ENCODE measurements around the gene EXOC7. TPM values are rescaled to one million over a fixed set of nuclear protein-coding genes. Genes with fewer than 3 reads are reported as not detected.

Gene EXOC7
- total RNA-seq, 1 experiment from 2014 or later, result 126 TPM

DNA sequence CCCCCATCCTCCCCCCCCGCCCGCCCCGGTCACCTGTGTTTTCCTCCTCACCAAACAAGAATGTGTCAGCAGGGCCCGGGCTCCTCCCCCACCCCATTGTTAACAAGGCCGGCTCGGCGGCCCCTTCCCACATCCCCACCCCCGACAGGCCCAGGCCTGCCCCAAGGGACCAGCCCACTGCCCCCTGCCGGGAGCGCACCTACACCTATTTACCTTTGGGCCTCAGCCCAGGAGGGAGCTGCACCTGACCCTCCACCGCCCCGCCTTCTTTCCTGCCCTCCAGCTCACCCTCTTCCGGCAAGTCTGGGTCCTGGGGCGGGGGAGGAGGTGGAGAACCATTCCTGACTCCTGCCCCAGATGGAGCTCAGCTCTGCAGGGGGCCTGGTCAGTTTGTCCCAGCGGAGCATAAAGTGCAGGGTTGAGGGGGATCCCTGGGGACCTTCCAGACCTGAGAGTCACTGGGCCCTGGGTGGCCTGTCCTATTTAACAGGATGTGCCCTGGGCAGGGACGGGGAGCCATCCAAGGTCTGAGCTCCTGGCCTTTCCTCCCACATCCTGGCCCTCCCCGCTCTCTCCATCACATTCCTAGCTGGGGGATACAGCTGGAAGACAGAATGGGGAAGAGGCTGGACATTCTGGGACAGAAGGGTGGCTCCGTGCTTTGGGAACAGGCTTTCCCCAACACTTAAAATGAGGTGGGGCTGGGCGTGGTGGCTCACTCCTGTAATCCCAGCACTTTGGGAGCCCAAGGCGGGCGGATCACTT, 29.2 kb upstream of the EXOC7 start (continued):
- TF ChIP-seq, protein P1, sequence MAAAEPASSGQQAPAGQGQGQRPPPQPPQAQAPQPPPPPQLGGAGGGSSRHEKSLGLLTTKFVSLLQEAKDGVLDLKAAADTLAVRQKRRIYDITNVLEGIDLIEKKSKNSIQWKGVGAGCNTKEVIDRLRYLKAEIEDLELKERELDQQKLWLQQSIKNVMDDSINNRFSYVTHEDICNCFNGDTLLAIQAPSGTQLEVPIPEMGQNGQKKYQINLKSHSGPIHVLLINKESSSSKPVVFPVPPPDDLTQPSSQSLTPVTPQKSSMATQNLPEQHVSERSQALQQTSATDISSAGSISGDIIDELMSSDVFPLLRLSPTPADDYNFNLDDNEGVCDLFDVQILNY (CRISPR knock-in tag; IDR thresholded peaks at IDR 0.05), result no peak
- TF ChIP-seq, protein P2, sequence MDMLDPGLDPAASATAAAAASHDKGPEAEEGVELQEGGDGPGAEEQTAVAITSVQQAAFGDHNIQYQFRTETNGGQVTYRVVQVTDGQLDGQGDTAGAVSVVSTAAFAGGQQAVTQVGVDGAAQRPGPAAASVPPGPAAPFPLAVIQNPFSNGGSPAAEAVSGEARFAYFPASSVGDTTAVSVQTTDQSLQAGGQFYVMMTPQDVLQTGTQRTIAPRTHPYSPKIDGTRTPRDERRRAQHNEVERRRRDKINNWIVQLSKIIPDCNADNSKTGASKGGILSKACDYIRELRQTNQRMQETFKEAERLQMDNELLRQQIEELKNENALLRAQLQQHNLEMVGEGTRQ (CRISPR knock-in tag; IDR thresholded peaks at IDR 0.05), result peak; percentile 67
- no peak for TF ChIP-seq NR3C1 (CRISPR knock-in tag; conservative IDR thresholded peaks at IDR 0.05; ENCODE audit: low read depth)
- no peak for TF ChIP-seq HMGA2 (CRISPR knock-in tag; IDR thresholded peaks at IDR 0.05)
- TF ChIP-seq IRF2 (CRISPR knock-in tag; IDR thresholded peaks at IDR 0.05; ENCODE audit: borderline replicate concordance, low read depth), result no peak
- no peak for TF ChIP-seq ZNF416 (CRISPR knock-in tag; IDR thresholded peaks at IDR 0.05)
- no peak for TF ChIP-seq ZNF512 (CRISPR knock-in tag; IDR thresholded peaks at IDR 0.05; ENCODE audit: borderline replicate concordance)
- TF ChIP-seq ELF4 (CRISPR knock-in tag; IDR thresholded peaks at IDR 0.05; ENCODE audit: low read depth), result no peak
- TF ChIP-seq HMGXB4 (CRISPR knock-in tag; IDR thresholded peaks at IDR 0.05), result no peak
- TF ChIP-seq, protein P3, sequence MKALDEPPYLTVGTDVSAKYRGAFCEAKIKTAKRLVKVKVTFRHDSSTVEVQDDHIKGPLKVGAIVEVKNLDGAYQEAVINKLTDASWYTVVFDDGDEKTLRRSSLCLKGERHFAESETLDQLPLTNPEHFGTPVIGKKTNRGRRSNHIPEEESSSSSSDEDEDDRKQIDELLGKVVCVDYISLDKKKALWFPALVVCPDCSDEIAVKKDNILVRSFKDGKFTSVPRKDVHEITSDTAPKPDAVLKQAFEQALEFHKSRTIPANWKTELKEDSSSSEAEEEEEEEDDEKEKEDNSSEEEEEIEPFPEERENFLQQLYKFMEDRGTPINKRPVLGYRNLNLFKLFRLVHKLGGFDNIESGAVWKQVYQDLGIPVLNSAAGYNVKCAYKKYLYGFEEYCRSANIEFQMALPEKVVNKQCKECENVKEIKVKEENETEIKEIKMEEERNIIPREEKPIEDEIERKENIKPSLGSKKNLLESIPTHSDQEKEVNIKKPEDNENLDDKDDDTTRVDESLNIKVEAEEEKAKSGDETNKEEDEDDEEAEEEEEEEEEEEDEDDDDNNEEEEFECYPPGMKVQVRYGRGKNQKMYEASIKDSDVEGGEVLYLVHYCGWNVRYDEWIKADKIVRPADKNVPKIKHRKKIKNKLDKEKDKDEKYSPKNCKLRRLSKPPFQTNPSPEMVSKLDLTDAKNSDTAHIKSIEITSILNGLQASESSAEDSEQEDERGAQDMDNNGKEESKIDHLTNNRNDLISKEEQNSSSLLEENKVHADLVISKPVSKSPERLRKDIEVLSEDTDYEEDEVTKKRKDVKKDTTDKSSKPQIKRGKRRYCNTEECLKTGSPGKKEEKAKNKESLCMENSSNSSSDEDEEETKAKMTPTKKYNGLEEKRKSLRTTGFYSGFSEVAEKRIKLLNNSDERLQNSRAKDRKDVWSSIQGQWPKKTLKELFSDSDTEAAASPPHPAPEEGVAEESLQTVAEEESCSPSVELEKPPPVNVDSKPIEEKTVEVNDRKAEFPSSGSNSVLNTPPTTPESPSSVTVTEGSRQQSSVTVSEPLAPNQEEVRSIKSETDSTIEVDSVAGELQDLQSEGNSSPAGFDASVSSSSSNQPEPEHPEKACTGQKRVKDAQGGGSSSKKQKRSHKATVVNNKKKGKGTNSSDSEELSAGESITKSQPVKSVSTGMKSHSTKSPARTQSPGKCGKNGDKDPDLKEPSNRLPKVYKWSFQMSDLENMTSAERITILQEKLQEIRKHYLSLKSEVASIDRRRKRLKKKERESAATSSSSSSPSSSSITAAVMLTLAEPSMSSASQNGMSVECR (CRISPR knock-in tag; IDR thresholded peaks at IDR 0.05; ENCODE audit: borderline replicate concordance), result no peak
- no peak for TF ChIP-seq MYBL2 (CRISPR knock-in tag; IDR thresholded peaks at IDR 0.05)
- TF ChIP-seq ZNF219 (CRISPR knock-in tag; IDR thresholded peaks at IDR 0.05; ENCODE audit: borderline replicate concordance), result no peak
- TF ChIP-seq GTF2I (CRISPR knock-in tag; conservative IDR thresholded peaks at IDR 0.05), result no peak
- TF ChIP-seq RELA (CRISPR knock-in tag; IDR thresholded peaks at IDR 0.05; ENCODE audit: borderline replicate concordance), result no peak
- TF ChIP-seq CREM (CRISPR knock-in tag; IDR thresholded peaks at IDR 0.05), result 0 out of 2 replicates have a peak, but pooled peaks have one; percentile 29
- peak; percentile 35; the same call in 1 of the 2 replicates for TF ChIP-seq FOXP1 (CRISPR knock-in tag; IDR thresholded peaks at IDR 0.05; ENCODE audit: borderline replicate concordance)
- TF ChIP-seq, protein P4, sequence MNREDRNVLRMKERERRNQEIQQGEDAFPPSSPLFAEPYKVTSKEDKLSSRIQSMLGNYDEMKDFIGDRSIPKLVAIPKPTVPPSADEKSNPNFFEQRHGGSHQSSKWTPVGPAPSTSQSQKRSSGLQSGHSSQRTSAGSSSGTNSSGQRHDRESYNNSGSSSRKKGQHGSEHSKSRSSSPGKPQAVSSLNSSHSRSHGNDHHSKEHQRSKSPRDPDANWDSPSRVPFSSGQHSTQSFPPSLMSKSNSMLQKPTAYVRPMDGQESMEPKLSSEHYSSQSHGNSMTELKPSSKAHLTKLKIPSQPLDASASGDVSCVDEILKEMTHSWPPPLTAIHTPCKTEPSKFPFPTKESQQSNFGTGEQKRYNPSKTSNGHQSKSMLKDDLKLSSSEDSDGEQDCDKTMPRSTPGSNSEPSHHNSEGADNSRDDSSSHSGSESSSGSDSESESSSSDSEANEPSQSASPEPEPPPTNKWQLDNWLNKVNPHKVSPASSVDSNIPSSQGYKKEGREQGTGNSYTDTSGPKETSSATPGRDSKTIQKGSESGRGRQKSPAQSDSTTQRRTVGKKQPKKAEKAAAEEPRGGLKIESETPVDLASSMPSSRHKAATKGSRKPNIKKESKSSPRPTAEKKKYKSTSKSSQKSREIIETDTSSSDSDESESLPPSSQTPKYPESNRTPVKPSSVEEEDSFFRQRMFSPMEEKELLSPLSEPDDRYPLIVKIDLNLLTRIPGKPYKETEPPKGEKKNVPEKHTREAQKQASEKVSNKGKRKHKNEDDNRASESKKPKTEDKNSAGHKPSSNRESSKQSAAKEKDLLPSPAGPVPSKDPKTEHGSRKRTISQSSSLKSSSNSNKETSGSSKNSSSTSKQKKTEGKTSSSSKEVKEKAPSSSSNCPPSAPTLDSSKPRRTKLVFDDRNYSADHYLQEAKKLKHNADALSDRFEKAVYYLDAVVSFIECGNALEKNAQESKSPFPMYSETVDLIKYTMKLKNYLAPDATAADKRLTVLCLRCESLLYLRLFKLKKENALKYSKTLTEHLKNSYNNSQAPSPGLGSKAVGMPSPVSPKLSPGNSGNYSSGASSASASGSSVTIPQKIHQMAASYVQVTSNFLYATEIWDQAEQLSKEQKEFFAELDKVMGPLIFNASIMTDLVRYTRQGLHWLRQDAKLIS (CRISPR knock-in tag; IDR thresholded peaks at IDR 0.05; ENCODE audit: borderline replicate concordance), result no peak
- no peak for TF ChIP-seq NR1H2 (CRISPR knock-in tag; IDR thresholded peaks at IDR 0.05)
- TF ChIP-seq ZNF671 (CRISPR knock-in tag; IDR thresholded peaks at IDR 0.05), result no peak
- TF ChIP-seq ATF1 (CRISPR knock-in tag; IDR thresholded peaks at IDR 0.05), result no peak
- no peak for TF ChIP-seq PRRX2 (CRISPR knock-in tag; IDR thresholded peaks at IDR 0.05)
- peak; percentile 69 for TF ChIP-seq ETV6 (CRISPR knock-in tag; IDR thresholded peaks at IDR 0.05)
- TF ChIP-seq, protein P5, sequence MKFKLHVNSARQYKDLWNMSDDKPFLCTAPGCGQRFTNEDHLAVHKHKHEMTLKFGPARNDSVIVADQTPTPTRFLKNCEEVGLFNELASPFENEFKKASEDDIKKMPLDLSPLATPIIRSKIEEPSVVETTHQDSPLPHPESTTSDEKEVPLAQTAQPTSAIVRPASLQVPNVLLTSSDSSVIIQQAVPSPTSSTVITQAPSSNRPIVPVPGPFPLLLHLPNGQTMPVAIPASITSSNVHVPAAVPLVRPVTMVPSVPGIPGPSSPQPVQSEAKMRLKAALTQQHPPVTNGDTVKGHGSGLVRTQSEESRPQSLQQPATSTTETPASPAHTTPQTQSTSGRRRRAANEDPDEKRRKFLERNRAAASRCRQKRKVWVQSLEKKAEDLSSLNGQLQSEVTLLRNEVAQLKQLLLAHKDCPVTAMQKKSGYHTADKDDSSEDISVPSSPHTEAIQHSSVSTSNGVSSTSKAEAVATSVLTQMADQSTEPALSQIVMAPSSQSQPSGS (CRISPR knock-in tag; IDR thresholded peaks at IDR 0.05; ENCODE audit: borderline replicate concordance, low read depth), result no peak
- TF ChIP-seq NR2C2 (CRISPR knock-in tag; IDR thresholded peaks at IDR 0.05), result no peak

Data from WTC11 (cell line).